Activated CD8-positive, alpha-beta T cell treated with anti-CD3 and anti-CD28 coated beads for 36 hours (primary cell): ENCODE results near the gene EXOC3. TPM values are rescaled to one million over a fixed set of nuclear protein-coding genes. Genes with fewer than 3 reads are reported as not detected.

Experiments
- ATAC-seq: fragments of 200-7000 bp; cut with Tn5 transposase; one replicate; pipeline ENCODE4 v1.10.0; 2021; ENCODE audit warnings: mild to moderate bottlenecking, moderate library complexity
- CTCF ChIA-PET: fragments of 350-600 bp; sonication (Branson Sonifier 250); formaldehyde crosslinking; loops from one replicate; lab custom pipeline; 2021; ENCODE audit warnings: antibody characterized with exemption; lab: Charles Lee
- POLR2A ChIA-PET: fragments of 350-600 bp; sonication (Branson Sonifier 250); formaldehyde crosslinking; loops from one replicate; lab custom pipeline; 2021; ENCODE audit warnings: antibody characterized with exemption; lab: Charles Lee
- DNase-seq: peaks from one replicate; pipeline ENCODE4 v3.0.0-alpha.2; 2020
- H3K27ac Mint-ChIP-seq: one replicate; pipeline ENCODE4 v1.8.0; 2021; ENCODE audit warnings: mild to moderate bottlenecking, mixed read lengths
- H3K27me3 Mint-ChIP-seq: one replicate; pipeline ENCODE4 v1.8.0; 2021; ENCODE audit warnings: mixed read lengths
- H3K36me3 Mint-ChIP-seq: one replicate; pipeline ENCODE4 v1.8.0; 2021; ENCODE audit warnings: low read depth, mixed read lengths
- H3K4me1 Mint-ChIP-seq: one replicate; pipeline ENCODE4 v1.8.0; 2021; ENCODE audit warnings: low read depth, mixed read lengths
- H3K4me3 Mint-ChIP-seq: one replicate; pipeline ENCODE4 v1.8.0; 2021; ENCODE audit warnings: mild to moderate bottlenecking, moderate library complexity, mixed read lengths
- H3K9me3 Mint-ChIP-seq: one replicate; pipeline ENCODE4 v1.8.0; 2021; ENCODE audit warnings: mixed read lengths
- intact Hi-C: fragments of 100-400 bp; cut with micrococcal nuclease; formaldehyde crosslinking; loops from one replicate; pipeline ENCODE4 v1.10.0; 2022
- total RNA-seq, 2 experiments: library from RNA; stranded (reverse); gene quantifications; one replicate each; pipeline ENCODE4 v1.2.3, GENCODE V29; 2021
- TF ChIP-seq, protein P1 (sequence below): fragments of 200-600 bp; IDR thresholded peaks from one replicate; pipeline ENCODE4 v1.8.0; 2022; ENCODE audit warnings: antibody characterized with exemption, mild to moderate bottlenecking

Gene EXOC3
- total RNA-seq, 2 experiments from 2014 or later: 65.9 to 67.6 TPM

DNA sequence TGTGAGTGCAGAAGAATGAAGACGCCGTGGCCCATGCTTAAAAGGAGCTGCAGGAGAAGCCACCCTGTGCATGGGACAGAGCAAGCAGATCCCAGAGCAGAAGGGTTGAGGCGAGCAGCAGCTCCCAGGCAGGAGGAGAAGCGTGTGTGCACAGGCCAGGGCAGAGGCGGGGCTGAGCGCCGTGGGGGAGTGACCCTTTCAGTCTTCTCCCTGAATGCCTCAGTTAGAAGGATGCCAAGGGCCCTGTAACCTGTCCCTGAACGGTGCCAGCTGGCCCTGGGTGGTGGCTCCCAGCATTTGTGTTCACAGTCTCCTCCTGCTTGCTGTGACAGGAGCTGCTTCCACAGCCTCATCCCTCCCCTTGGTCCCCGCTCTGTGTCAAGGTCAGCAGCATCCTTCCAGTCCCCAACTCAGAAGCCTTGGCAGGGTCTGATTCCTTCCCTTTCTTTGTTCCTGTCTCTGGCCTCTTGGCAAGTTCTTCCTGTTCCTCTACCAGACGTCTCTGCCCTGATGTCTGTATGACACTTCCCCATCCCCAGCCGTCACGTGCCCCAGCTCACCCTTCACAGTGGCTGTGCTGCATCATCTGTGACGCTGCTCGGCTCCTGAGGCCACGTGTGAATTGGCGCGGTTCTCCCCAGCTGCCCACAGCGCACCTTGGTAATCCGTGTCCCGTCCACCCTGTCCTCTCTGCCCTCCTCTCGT, 5.2 kb downstream of the EXOC3 start:
- TF ChIP-seq, protein P1, sequence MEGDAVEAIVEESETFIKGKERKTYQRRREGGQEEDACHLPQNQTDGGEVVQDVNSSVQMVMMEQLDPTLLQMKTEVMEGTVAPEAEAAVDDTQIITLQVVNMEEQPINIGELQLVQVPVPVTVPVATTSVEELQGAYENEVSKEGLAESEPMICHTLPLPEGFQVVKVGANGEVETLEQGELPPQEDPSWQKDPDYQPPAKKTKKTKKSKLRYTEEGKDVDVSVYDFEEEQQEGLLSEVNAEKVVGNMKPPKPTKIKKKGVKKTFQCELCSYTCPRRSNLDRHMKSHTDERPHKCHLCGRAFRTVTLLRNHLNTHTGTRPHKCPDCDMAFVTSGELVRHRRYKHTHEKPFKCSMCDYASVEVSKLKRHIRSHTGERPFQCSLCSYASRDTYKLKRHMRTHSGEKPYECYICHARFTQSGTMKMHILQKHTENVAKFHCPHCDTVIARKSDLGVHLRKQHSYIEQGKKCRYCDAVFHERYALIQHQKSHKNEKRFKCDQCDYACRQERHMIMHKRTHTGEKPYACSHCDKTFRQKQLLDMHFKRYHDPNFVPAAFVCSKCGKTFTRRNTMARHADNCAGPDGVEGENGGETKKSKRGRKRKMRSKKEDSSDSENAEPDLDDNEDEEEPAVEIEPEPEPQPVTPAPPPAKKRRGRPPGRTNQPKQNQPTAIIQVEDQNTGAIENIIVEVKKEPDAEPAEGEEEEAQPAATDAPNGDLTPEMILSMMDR: no peak
- no peaks in the 10 kb centered on the region for H3K27me3 Mint-ChIP-seq
- H3K36me3 Mint-ChIP-seq: peaks cover 70% of the 10 kb centered on the region
- H3K4me1 Mint-ChIP-seq: peaks cover 48% of the 10 kb centered on the region
- H3K27ac Mint-ChIP-seq: no peak overlapping the region
- ChIA-PET POLR2A (interaction anchor here (0.6 to 1.0 kb wide), 4 partner anchors 24 to 445 kb away, joined by 3 read pairs; no protein-coding TSS in a partner anchor), CTCF (interaction anchor here (1.0 to 1.2 kb wide), 4 partner anchors 10 to 38 kb away, joined by 3 to 4 read pairs (median 4); no protein-coding TSS in a partner anchor)
- intact Hi-C loops: no loop called here
- H3K9me3 Mint-ChIP-seq: peaks cover 22% of the 10 kb centered on the region
- ATAC-seq (no peak), DNase-seq (no peak)
- H3K4me3 Mint-ChIP-seq: no peak overlapping the region

DNA sequence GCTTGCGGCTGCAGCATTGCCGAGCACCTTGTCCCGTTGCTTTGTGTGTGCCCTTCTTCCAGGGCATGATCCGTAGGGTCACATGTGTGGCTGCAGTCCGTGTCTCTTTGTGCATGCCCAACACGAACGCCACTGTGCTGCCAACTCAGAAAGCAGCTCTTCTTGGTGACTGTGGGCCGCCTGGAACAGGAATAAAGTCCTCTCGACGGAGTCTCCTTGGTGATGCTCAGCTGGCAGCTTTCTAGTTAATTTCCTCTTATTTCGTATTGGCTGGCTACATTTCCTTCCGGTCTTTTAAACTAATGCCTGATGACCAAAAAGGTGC, 5.8 kb downstream of the EXOC3 start:
- Mint-ChIP-seq H3K27me3 (no peaks in the 10 kb centered on the region), H3K27ac (no peak overlapping the region), H3K9me3 (peaks cover 22% of the 10 kb centered on the region), H3K4me3 (no peak overlapping the region), H3K4me1 (peaks cover 50% of the 10 kb centered on the region), H3K36me3 (peaks cover 75% of the 10 kb centered on the region)
- CTCF ChIA-PET: interaction anchor here (1.2 kb wide), 1 partner anchor 25 kb away, joined by 4 read pairs; no protein-coding TSS in a partner anchor
- TF ChIP-seq, protein P1: no peak
- DNase-seq: no peak
- no peak for ATAC-seq
- intact Hi-C loops: no loop called here
- POLR2A ChIA-PET: interaction anchor here (1.0 kb wide), 1 partner anchor 23 kb away, joined by 3 read pairs; no protein-coding TSS in a partner anchor

DNA sequence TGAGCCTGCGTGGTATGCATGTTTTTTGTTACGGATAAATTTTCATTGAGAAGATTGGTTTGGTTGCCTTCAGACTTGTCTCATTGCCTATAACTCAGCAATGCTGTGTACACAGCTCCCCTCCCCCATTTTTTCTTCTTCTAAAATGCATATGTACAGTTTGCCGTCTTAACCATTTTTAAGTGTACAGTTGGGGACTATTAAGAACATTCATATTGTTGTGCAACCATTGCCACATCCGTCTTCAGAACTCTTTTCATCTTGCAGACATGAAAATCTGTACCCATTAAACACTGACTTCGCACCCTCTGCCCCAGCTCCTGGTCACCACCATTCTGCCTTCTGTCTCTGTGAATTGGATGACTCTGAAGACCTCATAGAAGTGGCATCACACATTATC, 6.2 kb downstream of the EXOC3 start:
- H3K9me3 Mint-ChIP-seq: peaks cover 22% of the 10 kb centered on the region
- ATAC-seq: no peak
- POLR2A ChIA-PET: no interaction called here
- H3K27me3 Mint-ChIP-seq: no peaks in the 10 kb centered on the region
- DNase-seq: no peak
- CTCF ChIA-PET: interaction anchor here (1.2 kb wide), 1 partner anchor 24 kb away, joined by 4 read pairs; no protein-coding TSS in a partner anchor
- H3K4me1 Mint-ChIP-seq: peaks cover 53% of the 10 kb centered on the region
- peaks cover 79% of the 10 kb centered on the region for H3K36me3 Mint-ChIP-seq
- intact Hi-C loops: no loop called here
- no peak overlapping the region for H3K4me3 Mint-ChIP-seq
- TF ChIP-seq, protein P1: no peak
- no peak overlapping the region for H3K27ac Mint-ChIP-seq

DNA sequence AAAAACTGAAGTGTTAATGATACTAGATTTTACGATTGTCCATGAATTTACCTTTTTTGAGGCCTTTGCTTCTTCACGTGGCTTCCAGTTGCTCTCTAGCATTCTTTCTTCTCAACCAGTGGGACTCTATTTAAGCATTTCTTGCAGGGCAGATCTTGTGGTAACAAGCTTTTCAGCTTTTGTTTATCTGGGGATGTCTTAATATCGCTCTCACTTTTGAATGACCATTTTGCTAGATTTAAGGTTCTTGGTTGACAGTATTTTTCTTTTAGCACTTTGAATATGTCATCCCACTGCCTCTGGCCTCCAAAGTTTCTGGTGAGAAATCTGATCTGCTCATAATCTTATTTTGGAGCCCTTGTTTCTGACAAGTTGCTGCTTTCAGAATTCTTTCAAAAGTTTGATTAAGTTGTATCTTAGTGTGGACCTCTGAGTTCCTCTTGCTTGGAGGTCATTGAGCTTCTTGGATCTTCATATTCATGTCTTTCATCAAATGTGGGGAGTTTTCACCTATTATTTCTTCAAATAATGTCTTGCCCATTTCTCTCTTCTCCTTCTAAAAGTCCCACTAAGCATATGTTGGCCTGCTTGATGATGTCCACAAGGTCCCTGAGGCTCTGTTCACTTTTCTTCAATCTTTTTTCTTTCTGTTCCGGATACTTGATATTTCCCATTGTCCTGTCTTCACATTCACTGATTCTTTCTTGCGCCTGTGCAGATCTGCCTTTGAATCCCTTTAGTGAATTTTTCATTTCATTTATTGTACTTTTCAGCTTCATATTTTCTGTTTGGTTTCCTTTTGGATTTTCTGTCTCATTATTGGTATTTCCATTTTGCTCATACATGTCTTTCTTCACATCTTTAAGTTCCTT, 8.8 kb downstream of the EXOC3 start:
- intact Hi-C loops: loop anchor here (10.0 kb wide), 1 partner anchor 163 kb away; the partner anchor contains the start of gene CEP72
- peaks cover 46% of the 10 kb centered on the region for H3K4me1 Mint-ChIP-seq
- H3K27me3 Mint-ChIP-seq: no peaks in the 10 kb centered on the region
- DNase-seq: no peak
- H3K4me3 Mint-ChIP-seq: no peak overlapping the region
- ChIA-PET POLR2A (interaction anchor here (1.0 to 2.2 kb wide), 5 partner anchors 8 to 77 kb away, joined by 3 to 10 read pairs (median 4); partner anchors contain the start of gene EXOC3), CTCF (interaction anchor here (1.5 to 2.8 kb wide), 2 partner anchors 12 to 20 kb away, joined by 4 to 7 read pairs; no protein-coding TSS in a partner anchor)
- peak overlapping the region; percentile 8 for H3K27ac Mint-ChIP-seq
- ATAC-seq: no peak
- peaks cover 82% of the 10 kb centered on the region for H3K36me3 Mint-ChIP-seq
- peaks cover 22% of the 10 kb centered on the region for H3K9me3 Mint-ChIP-seq
- TF ChIP-seq, protein P1: no peak
